ENCODE measurements around the gene LRRK2. TPM values are rescaled to one million over a fixed set of nuclear protein-coding genes. Genes with fewer than 3 reads are reported as not detected.

LRRK2 gene
- total and polyA plus RNA-seq, 2 experiments from 2014 or later, result 0.24 TPM; not detected in 1

- Histone ChIP-seq H3K4me3 (no peak overlapping the region), H3K27me3 (ENCODE audit: insufficient read depth) (no peaks in the 10 kb centered on the region), H4K20me1 (replicated peaks; ENCODE audit: insufficient read depth) (no peaks in the 10 kb centered on the region), H3K4me2 (no peak overlapping the region), H3F3A (replicated peaks; ENCODE audit: low read depth) (no peaks in the 10 kb centered on the region), H3K79me2 (replicated peaks; ENCODE audit: insufficient read depth) (no peaks in the 10 kb centered on the region), H2AFZ (no peak overlapping the region), H3K4me1 (ENCODE audit: insufficient read depth) (no peaks in the 10 kb centered on the region), H3K9me2 (ENCODE audit: insufficient read depth) (no peaks in the 10 kb centered on the region), H3K36me3 (ENCODE audit: insufficient read depth) (no peaks in the 10 kb centered on the region), H3K27ac (ENCODE audit: low read depth) (no peak overlapping the region)
- no peaks in the 10 kb centered on the region for H3K36me3 Mint-ChIP-seq (ENCODE audit: low read depth)
- H3K27ac Mint-ChIP-seq, result no peak overlapping the region
- TF ChIP-seq, protein P1, sequence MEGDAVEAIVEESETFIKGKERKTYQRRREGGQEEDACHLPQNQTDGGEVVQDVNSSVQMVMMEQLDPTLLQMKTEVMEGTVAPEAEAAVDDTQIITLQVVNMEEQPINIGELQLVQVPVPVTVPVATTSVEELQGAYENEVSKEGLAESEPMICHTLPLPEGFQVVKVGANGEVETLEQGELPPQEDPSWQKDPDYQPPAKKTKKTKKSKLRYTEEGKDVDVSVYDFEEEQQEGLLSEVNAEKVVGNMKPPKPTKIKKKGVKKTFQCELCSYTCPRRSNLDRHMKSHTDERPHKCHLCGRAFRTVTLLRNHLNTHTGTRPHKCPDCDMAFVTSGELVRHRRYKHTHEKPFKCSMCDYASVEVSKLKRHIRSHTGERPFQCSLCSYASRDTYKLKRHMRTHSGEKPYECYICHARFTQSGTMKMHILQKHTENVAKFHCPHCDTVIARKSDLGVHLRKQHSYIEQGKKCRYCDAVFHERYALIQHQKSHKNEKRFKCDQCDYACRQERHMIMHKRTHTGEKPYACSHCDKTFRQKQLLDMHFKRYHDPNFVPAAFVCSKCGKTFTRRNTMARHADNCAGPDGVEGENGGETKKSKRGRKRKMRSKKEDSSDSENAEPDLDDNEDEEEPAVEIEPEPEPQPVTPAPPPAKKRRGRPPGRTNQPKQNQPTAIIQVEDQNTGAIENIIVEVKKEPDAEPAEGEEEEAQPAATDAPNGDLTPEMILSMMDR (conservative IDR thresholded peaks at IDR 0.05; ENCODE audit: low read depth in 2 of 2), result no peak
- no peak for TF ChIP-seq JUNB (IDR thresholded peaks at IDR 0.05; ENCODE audit: unreplicated experiment)
- TF ChIP-seq NANOG (IDR thresholded peaks at IDR 0.05; ENCODE audit: borderline replicate concordance), result no peak
- no peak for TF ChIP-seq ETS1 (IDR thresholded peaks at IDR 0.05)
- TF ChIP-seq, protein P2, sequence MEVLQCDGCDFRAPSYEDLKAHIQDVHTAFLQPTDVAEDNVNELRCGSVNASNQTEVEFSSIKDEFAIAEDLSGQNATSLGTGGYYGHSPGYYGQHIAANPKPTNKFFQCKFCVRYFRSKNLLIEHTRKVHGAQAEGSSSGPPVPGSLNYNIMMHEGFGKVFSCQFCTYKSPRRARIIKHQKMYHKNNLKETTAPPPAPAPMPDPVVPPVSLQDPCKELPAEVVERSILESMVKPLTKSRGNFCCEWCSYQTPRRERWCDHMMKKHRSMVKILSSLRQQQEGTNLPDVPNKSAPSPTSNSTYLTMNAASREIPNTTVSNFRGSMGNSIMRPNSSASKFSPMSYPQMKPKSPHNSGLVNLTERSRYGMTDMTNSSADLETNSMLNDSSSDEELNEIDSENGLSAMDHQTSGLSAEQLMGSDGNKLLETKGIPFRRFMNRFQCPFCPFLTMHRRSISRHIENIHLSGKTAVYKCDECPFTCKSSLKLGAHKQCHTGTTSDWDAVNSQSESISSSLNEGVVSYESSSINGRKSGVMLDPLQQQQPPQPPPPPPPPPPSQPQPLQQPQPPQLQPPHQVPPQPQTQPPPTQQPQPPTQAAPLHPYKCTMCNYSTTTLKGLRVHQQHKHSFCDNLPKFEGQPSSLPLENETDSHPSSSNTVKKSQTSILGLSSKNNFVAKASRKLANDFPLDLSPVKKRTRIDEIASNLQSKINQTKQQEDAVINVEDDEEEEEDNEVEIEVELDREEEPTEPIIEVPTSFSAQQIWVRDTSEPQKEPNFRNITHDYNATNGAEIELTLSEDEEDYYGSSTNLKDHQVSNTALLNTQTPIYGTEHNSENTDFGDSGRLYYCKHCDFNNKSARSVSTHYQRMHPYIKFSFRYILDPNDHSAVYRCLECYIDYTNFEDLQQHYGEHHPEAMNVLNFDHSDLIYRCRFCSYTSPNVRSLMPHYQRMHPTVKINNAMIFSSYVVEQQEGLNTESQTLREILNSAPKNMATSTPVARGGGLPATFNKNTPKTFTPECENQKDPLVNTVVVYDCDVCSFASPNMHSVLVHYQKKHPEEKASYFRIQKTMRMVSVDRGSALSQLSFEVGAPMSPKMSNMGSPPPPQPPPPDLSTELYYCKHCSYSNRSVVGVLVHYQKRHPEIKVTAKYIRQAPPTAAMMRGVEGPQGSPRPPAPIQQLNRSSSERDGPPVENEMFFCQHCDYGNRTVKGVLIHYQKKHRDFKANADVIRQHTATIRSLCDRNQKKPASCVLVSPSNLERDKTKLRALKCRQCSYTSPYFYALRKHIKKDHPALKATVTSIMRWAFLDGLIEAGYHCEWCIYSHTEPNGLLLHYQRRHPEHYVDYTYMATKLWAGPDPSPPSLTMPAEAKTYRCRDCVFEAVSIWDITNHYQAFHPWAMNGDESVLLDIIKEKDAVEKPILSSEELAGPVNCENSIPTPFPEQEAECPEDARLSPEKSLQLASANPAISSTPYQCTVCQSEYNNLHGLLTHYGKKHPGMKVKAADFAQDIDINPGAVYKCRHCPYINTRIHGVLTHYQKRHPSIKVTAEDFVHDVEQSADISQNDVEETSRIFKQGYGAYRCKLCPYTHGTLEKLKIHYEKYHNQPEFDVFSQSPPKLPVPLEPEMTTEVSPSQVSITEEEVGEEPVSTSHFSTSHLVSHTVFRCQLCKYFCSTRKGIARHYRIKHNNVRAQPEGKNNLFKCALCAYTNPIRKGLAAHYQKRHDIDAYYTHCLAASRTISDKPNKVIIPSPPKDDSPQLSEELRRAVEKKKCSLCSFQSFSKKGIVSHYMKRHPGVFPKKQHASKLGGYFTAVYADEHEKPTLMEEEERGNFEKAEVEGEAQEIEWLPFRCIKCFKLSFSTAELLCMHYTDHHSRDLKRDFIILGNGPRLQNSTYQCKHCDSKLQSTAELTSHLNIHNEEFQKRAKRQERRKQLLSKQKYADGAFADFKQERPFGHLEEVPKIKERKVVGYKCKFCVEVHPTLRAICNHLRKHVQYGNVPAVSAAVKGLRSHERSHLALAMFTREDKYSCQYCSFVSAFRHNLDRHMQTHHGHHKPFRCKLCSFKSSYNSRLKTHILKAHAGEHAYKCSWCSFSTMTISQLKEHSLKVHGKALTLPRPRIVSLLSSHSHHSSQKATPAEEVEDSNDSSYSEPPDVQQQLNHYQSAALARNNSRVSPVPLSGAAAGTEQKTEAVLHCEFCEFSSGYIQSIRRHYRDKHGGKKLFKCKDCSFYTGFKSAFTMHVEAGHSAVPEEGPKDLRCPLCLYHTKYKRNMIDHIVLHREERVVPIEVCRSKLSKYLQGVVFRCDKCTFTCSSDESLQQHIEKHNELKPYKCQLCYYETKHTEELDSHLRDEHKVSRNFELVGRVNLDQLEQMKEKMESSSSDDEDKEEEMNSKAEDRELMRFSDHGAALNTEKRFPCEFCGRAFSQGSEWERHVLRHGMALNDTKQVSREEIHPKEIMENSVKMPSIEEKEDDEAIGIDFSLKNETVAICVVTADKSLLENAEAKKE (CRISPR knock-in tag; IDR thresholded peaks at IDR 0.05), result no peak
- no peak for TF ChIP-seq EZH2 (IDR thresholded peaks at IDR 0.05; ENCODE audit: low read depth, unreplicated experiment)
- TF ChIP-seq POLR2AphosphoS5 (IDR thresholded peaks at IDR 0.05; ENCODE audit: low read depth), result no peak
- no peak for TF ChIP-seq EZH2phosphoT487 (IDR thresholded peaks at IDR 0.05; ENCODE audit: unreplicated experiment)
- no peak for TF ChIP-seq REST (IDR thresholded peaks at IDR 0.05; ENCODE audit: unreplicated experiment)
- TF ChIP-seq ZNF331 (CRISPR knock-in tag; IDR thresholded peaks at IDR 0.05; ENCODE audit: low read depth), result no peak
- TF ChIP-seq ZNF114 (CRISPR knock-in tag; IDR thresholded peaks at IDR 0.05), result no peak
- no peak for TF ChIP-seq STAT1 (IDR thresholded peaks at IDR 0.05; ENCODE audit: unreplicated experiment)
- TF ChIP-seq CREB1 (CRISPR knock-in tag; IDR thresholded peaks at IDR 0.05; ENCODE audit: low read depth), result no peak
- no peak for DNase-seq (ENCODE audit: low spot score)
- no peaks in the 10 kb centered on the region for H3K27me3 Mint-ChIP-seq (ENCODE audit: insufficient read depth, low read depth, poor library complexity)
- no peaks in the 10 kb centered on the region for H3K9me3 Mint-ChIP-seq
- no peak for ATAC-seq
- H3K4me3 Mint-ChIP-seq, result no peak overlapping the region
- H3K4me1 Mint-ChIP-seq, result no peaks in the 10 kb centered on the region
Measured at GRCh38 chr12:40344312-40344711, 119.5 kb downstream of the LRRK2 start.

All from GM23338 (cell line).